GM19372 (cell line): Measurements from ENCODE around the gene ZNF324B.
"Not testable (repeated sequence)": the region's sequence is repeated elsewhere in the genome, so short reads cannot be mapped to it uniquely, and the experiment has no call there.

ENCODE experiments used
- ATAC-seq: cut with Tn5 transposase; IDR thresholded peaks from one replicate; pipeline ENCODE4 v1.9.1; 2021; ENCODE audit warnings: mild to moderate bottlenecking, low read depth, moderate library complexity; ENCODE audit not compliant: unreplicated experiment

ZNF324B gene

DNA sequence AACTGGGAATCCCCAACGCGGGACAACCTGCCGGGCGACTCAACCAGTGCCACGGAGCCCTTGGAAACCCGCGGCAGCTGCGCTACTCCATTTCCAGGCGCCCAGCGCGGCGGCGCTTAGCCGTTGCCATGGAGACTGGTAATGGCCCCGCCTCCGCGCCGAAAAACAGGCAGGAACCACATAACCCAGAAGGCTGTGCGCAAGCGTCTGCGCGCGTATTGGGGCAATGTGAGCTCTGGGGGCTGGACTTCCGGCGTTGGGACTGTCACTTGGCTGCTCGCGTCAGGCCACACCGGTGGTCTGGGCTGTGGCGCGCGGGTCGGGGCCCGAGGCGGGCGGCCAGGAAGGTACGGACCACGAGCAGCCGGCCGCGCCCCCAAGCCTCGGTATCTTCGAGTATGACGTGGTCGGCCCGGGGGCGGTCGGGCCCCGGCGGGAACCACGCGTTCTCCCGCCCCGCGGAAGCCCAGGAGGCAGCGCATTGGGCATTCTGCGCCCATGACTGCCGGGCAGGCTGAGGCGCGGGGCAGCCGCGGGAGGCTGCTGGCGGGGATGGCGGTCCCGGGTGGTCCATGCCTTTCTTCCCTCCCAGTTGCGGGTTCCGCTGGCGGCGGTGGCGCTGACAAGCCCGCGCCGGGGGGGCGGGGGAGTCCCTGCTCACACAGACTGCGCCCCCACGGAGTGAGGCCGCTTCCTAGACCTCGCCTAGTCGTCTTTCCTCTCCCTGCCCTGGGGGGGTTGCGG lies at the start of gene ZNF324B:
Gene ZNF324B, plus strand, starts transcription at position 265 of the 744 bp plus-strand sequence. CDS start 2,080 bp downstream, outside the sequence.
- ATAC-seq, result peak; percentile 93

DNA sequence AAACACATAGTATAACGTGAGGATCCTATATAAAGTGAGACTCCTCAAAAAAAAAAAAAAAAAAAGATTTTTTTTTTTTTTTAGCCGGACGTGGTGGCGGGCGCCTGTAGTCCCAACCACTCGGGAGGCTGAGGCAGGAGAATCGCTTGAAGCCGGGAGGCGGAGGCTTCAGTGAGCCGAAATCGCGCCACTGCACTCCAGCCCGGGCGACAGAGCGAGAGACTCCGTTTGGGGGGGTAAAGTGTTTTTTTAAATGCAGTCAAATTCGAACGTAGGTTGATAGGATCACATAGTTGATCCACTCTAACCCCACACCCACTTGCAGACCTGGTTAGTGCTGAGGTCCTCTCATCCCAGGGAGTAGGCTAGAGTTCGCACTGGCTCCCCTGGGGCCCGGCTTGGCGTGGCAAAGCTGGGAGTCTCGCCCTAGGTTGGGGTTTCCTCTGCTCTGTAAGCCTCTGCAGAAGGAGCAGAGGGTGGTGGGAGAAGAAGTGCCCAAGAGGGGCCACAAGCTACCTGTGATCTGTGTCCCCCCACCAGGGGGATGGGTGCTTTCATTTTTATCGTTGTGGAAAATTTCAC lies 49.5 kb upstream of the ZNF324B start:
- no peak for ATAC-seq

DNA sequence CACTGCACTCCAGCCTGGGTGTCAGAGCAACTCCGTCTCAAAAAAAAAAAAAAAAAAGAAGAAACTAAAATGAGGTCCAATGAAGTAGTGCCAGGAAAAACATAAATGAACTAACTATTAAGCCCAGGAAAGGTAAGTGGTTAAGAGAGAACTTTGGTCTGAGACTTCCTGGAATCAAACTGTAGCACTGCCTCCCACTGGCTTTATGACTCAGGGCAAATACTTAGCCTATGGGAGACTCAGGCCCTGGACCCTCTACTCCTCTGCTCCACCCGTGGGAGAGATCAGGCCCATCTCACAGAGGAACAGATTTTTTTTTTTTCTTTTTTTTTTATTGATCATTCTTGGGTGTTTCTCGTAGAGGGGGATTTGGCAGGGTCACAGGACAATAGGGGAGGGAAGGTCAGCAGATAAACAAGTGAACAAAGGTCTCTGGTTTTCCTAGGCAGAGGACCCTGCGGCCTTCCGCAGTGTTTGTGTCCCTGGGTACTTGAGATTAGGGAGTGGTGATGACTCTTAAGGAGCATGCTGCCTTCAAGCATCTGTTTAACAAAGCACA lies 47.4 kb upstream of the ZNF324B start:
- not testable (repeated sequence) for ATAC-seq

DNA sequence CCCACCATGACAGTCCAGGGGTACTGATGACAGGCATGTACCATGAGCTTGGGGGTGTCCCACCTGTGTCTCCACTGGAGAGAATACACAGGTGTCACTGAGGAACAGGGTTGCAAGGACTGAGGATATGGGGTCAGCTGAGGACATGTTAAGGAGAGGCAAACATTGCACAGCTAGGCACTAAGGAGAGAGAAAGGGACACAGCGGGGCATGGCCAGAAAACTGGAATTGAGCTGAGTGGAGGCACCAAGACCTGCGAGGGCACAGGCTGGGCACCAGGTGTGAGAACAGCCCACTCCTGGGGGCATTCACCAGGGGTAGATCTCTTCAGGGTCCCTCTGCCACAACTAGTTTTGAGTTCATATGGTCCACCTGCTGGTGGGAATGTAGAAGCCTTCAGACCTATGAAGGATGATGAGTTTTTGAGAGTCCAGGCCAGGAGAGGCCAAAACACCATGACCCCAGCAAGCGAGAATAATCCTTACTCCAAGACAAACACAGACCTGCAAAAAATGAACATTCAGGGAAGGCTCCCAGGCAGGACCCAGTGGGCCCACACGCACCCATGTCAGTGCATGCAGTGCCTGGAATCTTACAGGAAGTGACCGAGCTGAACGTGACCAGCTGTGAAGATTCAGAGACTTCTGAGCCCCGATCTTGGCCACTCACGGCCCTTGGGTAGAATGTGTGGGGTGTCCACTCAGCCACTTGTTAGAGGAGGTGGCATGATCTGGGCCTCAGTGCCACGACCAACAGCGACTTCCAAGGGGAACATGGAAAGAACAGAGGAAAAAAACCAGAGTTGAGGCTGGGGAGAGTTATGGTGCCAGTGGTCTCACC lies 44.4 kb upstream of the ZNF324B start:
- ATAC-seq, result no peak

DNA sequence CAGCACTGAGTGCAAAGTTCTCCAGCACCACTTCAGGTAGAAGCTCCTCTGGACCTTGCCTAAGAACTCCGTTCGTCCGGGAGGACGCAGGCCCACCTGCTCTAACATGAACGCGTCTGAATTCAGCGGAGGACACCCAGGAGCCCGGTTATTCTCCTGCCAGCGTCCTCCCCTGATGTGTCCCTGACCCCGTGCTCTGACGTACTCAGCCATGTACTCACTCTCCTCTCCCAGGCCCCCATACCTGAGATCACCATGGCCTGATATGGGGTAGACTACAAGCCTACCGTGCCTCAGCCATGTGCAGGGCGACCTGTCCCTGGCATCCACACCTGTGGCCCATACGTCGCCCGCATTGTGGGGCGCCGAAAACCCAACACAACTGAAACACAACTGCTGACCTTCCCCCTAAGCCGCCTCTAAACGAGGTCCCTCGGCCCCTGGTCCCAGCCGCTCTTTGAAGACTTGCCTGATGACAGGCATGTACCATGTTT lies 43.7 kb upstream of the ZNF324B start:
- no peak for ATAC-seq

DNA sequence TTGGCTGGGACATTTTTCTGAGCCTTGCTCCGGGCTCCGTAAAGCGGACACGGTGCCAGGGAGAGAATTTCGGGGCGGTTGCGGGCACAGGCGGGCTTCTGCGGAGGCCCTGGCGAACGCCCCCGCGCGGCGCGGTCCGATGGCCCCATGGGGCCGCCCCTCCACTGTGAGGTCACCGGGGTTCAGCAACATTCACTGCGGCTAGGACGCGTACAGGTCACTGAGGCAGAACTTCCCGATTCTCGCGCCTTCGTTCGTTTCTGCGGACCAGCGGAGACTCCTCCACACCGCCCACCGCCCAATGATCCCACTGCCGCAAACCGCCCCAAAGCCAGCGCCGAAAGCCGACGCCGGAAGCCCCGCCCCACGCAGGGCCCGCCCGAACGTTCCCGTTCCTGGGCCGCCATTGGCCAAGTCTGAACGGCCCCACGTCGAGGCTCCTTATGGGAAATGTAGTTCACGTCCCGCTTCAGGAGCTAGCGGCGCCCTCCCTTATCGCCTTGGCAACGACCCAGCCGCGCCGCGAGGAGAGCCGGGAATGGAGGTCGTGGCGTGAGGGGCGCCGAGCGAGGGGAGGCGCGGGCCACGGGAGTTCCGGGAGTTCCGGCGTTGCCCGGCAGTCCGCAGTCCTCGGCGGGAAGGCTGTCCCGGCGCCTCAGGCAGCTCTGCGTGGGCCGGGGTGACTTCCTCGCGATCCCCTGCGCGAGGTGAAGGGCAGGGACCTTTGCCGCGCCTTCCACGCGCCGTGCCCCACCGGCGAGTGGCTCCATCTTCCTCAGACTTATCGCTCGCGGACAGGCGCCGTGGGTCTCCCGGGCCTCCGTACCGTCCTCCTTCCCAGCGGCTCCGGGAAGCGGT lies 43.0 kb upstream of the ZNF324B start, which contains the start of gene ZNF584:
Gene ZNF584, plus strand, starts transcription at position 498 of the 858 bp plus-strand sequence. CDS start 499 bp downstream, outside the sequence.
- ATAC-seq, result peak; percentile 95

DNA sequence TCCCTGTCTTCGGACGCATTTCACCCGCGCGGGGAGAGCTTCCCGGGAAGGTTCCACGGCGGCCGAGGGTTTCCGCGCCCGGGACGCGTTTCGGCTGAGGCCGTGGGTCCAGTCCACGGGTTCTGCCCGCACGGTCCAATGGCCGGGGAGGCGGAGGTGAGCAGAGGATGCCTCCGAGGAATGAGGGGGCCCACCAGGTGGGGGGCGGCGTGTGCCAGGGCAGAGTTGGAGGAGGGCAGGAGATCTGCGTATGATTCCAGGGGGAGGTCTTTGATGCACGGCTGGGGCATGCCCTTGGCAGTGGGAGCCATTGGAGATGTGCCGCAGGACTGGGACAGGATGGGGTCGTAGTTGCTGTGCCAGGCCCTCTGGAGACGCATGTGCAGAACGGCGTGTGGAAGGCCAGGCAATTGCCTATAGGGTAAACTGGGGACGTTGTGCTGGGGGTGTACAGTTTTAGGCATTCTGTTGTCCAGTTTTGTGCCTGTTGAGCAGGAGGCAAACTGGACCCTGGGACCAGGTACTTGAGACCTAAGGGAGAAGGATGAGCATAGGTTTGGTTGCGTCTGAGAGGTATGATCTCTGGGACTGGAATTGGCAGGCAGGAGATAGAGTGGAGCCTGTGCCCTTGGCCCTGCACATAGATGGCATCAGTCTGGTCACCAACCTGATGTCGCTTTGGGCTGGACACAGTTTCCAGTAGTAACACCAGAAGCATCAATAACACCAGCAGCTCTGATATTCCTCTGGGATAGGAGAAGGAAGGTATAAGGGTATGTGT lies 42.2 kb upstream of the ZNF324B start:
- ATAC-seq, result no peak

DNA sequence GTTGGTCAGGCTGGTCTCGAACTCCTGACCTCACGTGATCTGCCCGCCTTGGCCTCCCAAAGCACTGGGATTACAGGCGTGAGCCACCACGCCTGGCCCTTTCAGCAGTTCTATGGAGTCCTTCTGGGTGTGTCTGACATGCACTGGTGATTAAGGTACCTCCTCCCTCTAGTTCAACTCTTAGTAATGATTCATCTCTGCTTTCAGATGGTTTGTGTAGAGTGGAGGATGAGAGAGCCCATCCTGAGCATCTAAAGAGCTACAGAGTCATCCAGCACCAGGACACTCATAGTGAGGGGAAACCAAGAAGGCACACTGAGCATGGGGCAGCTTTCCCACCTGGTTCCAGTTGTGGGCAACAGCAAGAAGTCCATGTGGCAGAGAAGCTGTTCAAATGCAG lies 34.8 kb upstream of the ZNF324B start:
- no peak for ATAC-seq

DNA sequence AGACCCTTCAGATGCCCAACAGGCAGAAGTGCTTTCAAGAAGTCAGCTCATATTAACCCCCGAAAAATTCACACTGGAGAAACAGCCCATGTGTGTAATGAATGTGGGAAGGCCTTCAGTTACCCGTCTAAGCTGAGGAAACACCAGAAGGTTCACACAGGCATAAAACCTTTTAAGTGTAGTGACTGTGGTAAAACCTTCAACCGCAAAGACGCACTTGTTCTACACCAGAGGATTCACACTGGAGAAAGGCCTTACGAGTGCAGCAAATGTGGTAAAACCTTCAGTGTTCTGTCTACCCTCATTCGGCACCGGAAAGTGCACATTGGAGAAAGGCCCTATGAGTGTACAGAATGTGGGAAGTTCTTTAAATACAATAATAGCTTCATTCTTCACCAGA lies 34.4 kb upstream of the ZNF324B start:
- no peak for ATAC-seq

DNA sequence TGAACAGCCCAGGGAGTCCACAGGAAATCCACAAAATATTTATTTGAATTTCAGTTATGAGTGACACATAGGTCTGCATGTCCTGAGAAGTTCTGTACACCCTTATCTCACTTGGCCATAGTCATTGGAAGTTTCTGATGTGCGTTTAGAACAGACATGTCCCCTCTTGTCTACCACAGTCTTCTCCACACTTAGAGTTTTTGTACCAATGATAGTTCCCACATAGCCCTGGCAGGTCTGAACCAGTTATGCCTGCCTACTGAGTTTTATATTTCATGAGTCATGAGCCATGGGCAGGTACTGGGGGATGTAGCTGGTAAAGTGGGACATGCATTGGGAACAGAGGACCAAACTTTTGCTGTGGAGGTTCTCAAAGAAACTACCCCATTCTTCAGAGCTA lies 22.8 kb upstream of the ZNF324B start:
- no peak for ATAC-seq

DNA sequence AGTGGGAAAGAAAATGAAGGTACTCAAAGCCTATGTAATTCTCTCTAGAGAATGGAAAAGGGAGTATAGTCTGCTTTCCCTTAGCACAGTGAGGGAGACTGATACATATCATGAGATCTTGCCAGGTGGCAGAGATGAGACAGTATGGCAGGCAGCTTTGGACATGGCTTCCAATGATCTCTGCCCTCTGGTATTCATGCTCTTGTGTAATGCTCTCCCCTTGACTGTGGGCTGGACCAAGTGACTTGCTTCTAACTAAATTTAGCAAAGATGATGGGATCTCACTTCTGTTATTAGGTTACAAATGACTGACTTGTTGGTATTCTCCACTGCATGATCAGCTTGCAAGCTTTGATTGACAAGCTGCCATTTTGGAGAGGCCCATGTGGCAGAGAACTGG lies 21.7 kb upstream of the ZNF324B start:
- no peak for ATAC-seq

DNA sequence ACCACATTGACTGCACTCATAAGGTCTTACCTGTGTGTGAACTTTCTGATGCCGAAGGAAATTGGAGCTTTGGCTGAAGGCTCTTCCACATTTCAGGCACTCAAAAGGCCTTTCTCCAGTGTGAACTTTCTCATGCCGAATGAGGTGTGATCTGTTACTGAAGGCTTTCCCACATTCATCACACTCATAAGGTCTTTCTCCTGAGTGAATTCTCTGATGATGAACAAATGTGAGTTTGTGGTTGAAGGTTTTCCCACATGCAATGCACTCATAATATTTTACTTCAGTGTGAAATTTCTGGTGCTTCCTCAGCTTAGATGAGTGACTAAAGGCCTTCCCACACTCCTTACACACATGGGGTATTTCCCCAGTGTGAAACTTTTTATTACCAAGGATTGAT lies 17.2 kb upstream of the ZNF324B start:
- no peak for ATAC-seq

DNA sequence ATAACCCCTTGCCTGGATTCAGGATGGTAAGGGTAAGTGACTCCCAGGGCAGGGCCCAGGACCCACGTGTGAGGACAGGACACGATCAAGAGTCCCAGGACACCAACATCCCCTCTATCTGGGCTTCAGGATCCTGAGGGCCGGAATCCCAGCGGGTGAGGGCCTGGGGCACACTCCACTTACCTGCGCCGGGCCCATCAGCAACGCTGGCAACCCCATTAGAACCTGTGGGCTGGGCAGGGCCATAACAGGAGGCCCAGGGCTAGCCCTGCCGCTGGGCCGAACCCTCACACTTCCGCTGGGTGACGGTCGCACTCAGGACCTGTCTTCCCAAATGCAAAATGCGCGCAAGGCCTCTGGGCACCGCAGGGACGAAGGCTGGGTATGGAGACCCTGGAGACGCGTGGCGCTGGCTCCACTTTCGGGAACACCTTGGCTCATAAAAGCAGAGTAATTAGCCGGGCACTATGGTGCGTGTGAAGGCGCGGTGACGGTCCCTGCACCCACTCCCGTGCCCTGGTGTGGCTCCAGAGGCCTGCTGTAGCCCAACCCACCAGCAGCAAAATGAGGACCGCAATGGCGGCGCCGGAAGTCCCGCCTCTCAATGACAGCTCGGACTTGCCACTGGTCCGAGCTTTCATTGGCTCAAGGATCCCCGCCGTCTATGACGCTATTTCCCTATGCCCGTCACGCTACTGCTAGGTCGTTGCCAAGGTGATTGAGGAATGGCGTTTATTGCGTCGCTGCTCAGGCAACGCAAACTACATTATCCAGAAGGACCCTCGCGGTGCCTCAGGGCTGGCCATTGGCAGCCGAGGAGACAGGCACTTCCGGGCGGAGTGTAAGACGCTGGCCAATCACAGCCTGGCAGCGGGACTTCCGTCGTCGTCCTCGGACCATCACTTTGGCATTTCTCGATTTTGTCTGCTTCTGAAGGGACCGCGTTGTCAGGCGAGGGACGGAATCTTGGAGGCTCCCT lies 11.6 kb upstream of the ZNF324B start, which contains the start of gene ZNF132:
Gene ZNF132, minus strand, starts transcription at position 578 of the 979 bp plus-strand sequence. Its CDS starts 332 bp downstream, at position 246.
- peak; percentile 95 for ATAC-seq

DNA sequence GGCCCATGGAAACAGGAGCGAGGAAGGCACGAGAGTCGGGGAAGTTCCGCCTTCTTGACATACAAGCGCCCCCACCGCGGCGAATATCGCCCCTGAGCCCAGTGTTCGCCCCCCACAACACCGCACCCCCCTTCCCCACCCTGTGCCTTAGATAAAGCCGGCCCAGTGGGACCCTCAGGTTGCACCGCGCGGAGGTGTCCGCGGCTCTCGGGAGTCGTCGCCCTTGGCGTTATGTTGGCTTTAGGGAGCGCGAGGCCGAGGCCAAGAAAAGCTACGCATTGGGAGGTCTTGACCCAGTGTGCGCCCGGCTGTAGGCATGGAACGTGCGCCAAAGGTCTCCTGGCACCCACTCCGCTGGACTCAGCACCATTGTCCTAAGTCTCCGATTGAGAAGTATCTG lies 10.9 kb upstream of the ZNF324B start:
- ATAC-seq, result no peak

DNA sequence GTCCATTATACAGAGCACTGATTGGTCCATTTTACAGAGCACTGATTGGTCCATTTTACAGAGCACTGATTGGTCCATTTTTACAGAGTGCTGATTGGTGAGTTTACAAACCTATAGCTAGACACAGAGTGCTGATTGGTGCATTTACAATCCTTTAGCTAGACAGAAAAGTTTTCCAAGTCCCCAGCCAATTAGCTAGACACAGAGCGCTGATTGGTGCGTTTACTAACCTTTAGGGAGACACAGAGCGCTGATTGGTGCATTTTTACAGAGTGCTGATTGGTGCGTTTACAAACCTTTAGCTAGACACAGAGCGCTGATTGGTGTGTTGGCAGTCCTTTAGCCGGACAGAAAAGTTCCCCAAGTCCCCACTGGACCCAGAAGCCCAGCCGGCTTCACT lies 8.4 kb upstream of the ZNF324B start:
- ATAC-seq, result not testable (repeated sequence)

DNA sequence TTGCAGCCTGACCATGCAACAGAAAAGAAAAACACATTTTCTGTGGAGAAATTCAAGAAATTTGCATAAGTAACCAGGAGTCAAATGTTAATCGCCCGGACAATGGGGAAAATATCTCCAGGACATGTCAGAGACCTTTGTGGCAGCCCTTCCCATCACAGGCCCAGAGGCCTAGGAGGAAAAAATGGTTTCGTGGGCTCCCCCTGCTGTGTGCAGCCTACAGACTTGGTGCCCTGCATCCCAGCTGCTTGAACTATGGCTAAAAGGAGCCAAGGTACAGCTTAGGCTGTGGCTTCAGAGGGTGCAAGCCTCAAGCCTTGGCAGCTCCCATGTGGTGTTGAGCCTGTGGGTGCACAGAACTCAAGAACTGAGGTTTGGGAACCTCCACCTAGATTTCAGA lies 2.6 kb upstream of the ZNF324B start:
- ATAC-seq, result not testable (repeated sequence)

DNA sequence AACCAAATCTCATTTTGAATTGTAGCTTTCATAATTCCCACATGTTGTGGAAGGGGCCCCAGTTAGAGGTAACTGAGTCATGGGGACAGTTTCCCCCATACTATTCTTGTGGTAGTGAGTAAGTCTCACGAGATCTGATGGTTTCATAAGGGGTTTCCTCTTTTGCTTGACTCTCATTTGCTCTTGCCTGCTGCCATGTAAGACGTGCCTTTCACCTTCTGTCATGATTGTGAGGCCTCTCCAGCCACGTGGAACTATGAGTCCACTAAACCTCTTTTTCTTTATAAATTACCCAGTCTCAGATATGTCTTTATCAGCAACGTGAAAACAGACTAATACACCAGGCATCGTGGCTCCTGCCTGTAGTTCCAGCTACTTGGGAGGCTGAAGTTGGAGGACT lies 1.4 kb upstream of the ZNF324B start:
- ATAC-seq, result not testable (repeated sequence)

DNA sequence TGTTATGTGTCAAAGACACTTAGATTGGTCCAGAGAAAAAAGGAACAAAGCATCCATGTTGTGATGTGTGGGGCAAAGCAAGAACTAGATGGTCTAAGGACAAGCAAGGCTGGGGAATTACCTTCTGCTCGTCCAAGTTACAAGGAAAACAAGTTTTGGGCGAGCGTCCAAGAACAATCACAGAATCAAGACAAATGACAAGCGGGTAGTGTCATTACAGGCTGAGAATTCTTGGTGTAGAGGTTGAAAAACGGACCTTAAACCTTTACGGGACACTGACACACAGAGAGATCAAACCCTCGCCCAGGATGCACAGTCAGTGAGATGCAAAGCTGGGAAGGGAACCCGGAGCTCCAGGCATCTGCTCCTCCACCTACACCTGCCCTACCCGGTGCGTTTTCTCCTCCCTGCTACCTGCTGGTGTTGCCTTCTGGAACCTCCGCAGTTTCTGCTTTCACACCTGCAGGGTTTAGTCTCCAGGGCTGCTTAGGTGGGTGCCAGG lies 515 bp upstream of the ZNF324B start:
- no peak for ATAC-seq
